C4-2B (cell line): Measurements from ENCODE around the gene RCAN1.
"Not testable (repeated sequence)": the region's sequence is repeated elsewhere in the genome, so short reads cannot be mapped to it uniquely, and the experiment has no call there.

Experiments
- ZFX ChIP-seq: fragments of 450-650 bp; IDR thresholded peaks from 2 replicates; pipeline ENCODE4 v1.6.1; 2017
- TF ChIP-seq, protein P1 (sequence below): fragments of 450-650 bp; conservative IDR thresholded peaks from 2 replicates; pipeline ENCODE4 v1.5.1; 2017; ENCODE audit warnings: mild to moderate bottlenecking

DNA sequence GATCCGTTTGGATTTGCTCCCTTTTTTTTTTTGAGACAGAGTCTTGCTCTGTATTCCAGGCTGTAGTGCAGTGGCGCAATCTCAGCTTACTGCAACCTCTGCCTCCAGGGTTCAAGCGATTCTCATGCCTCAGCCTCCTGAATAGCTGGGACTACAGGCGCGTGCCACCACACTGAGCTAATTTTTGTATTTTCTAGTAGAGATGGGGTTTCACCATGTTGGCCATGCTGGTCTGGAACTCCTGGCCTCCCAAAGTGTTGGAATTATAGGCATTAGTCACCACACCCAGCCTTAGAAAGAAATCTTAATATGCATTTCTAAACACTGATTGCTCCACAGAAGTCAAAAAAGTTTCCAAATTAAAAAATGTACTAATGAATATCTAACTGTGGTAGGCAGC lies 7.5 kb downstream of the RCAN1 start:
- TF ChIP-seq, protein P1, sequence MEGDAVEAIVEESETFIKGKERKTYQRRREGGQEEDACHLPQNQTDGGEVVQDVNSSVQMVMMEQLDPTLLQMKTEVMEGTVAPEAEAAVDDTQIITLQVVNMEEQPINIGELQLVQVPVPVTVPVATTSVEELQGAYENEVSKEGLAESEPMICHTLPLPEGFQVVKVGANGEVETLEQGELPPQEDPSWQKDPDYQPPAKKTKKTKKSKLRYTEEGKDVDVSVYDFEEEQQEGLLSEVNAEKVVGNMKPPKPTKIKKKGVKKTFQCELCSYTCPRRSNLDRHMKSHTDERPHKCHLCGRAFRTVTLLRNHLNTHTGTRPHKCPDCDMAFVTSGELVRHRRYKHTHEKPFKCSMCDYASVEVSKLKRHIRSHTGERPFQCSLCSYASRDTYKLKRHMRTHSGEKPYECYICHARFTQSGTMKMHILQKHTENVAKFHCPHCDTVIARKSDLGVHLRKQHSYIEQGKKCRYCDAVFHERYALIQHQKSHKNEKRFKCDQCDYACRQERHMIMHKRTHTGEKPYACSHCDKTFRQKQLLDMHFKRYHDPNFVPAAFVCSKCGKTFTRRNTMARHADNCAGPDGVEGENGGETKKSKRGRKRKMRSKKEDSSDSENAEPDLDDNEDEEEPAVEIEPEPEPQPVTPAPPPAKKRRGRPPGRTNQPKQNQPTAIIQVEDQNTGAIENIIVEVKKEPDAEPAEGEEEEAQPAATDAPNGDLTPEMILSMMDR: not testable (repeated sequence)
- TF ChIP-seq ZFX: not testable (repeated sequence)
